Raji (cell line): ENCODE results near the gene ZNF765.

Source experiments
- POLR2A ChIP-seq: IDR thresholded peaks from 2 replicates; pipeline ENCODE4 v1.6.1; 2011; ENCODE audit warnings: low read depth, low read length, control low read depth; ENCODE audit not compliant: insufficient read depth

The ZNF765 gene

GRCh38 chr19:53409505-53410204 is 14.7 kb downstream of the ZNF765 start:
- no peak for TF ChIP-seq POLR2A

GRCh38 chr19:53422551-53422950 is 27.6 kb downstream of the ZNF765 start:
- TF ChIP-seq POLR2A = no peak

- no peak for TF ChIP-seq POLR2A
Observed at GRCh38 chr19:53424968-53425597, 30.1 kb downstream of the ZNF765 start.

- peak; percentile 83 for TF ChIP-seq POLR2A
Observed at GRCh38 chr19:53431399-53432087, 36.6 kb downstream of the ZNF765 start, which contains the start of gene ZNF761. Gene ZNF761 (plus strand): TSS chr19:53431984. CDS start chr19:53447269, 15,285 bp downstream.

- TF ChIP-seq POLR2A = no peak
Observed at GRCh38 chr19:53432088-53432661, 37.2 kb downstream of the ZNF765 start.

GRCh38 chr19:53455828-53456227 is 60.9 kb downstream of the ZNF765 start:
- TF ChIP-seq POLR2A = no peak

GRCh38 chr19:53461866-53462265 is 66.9 kb downstream of the ZNF765 start:
- TF ChIP-seq POLR2A = no peak

- no peak for TF ChIP-seq POLR2A
Observed at GRCh38 chr19:53462861-53463260, 67.9 kb downstream of the ZNF765 start.

- TF ChIP-seq POLR2A = no peak
Observed at GRCh38 chr19:53463263-53463662, 68.3 kb downstream of the ZNF765 start.

- no peak for TF ChIP-seq POLR2A
Observed at GRCh38 chr19:53466726-53467484, 72.0 kb downstream of the ZNF765 start.

GRCh38 chr19:53467485-53468262 is 72.7 kb downstream of the ZNF765 start, which contains the start of gene ZNF813:
Gene ZNF813 (plus strand): TSS chr19:53467733. CDS start chr19:53483823, 16,090 bp downstream.
- TF ChIP-seq POLR2A = peak; percentile 82

GRCh38 chr19:53471916-53472315 is 77.0 kb downstream of the ZNF765 start:
- no peak for TF ChIP-seq POLR2A
